WTC11 (cell line): ENCODE results near the gene LPP. TPM values are rescaled to one million over a fixed set of nuclear protein-coding genes. Genes with fewer than 3 reads are reported as not detected.

Experiments
- ATAC-seq: fragments of 200-7000 bp; cut with Tn5 transposase; 2 replicates; pipeline ENCODE4 v1.10.0; 2021; ENCODE audit warnings: mild to moderate bottlenecking, moderate library complexity
- CTCF ChIA-PET: fragments of 300-600 bp; sonication (Branson Sonifier 250); formaldehyde crosslinking; loops from one replicate; lab custom pipeline; 2021; ENCODE audit warnings: antibody characterized with exemption; lab: Charles Lee
- POLR2A ChIA-PET: fragments of 350-600 bp; sonication (Branson Sonifier 250); formaldehyde crosslinking; loops from one replicate; lab custom pipeline; 2021; ENCODE audit warnings: antibody characterized with exemption; lab: Charles Lee
- DNase-seq: peaks from one replicate; pipeline ENCODE4 v3.0.0; 2021; ENCODE audit warnings: low spot score
- H3K27ac Mint-ChIP-seq: 2 replicates; pipeline ENCODE4 v1.8.0; 2021; ENCODE audit warnings: mixed read lengths
- H3K27me3 Mint-ChIP-seq: 2 replicates; pipeline ENCODE4 v1.8.0; 2021; ENCODE audit warnings: low read depth, mild to moderate bottlenecking, moderate library complexity, mixed read lengths
- H3K36me3 Mint-ChIP-seq: 2 replicates; pipeline ENCODE4 v1.8.0; 2021; ENCODE audit warnings: mixed read lengths
- H3K4me1 Mint-ChIP-seq: 2 replicates; pipeline ENCODE4 v1.8.0; 2022; ENCODE audit warnings: mixed read lengths
- H3K4me3 Mint-ChIP-seq: 2 replicates; pipeline ENCODE4 v1.8.0; 2021; ENCODE audit warnings: mild to moderate bottlenecking, moderate library complexity, mixed read lengths
- H3K9me3 Mint-ChIP-seq: 2 replicates; pipeline ENCODE4 v1.8.0; 2021; ENCODE audit warnings: mixed read lengths
- ELF4 ChIP-seq: sonication (generic); formaldehyde crosslinking; IDR thresholded peaks from 2 replicates; pipeline ENCODE4 v1.8.1; 2022; ENCODE audit warnings: low read depth, mild to moderate bottlenecking, moderate library complexity, missing genetic modification reagents
- FOXK1 ChIP-seq: sonication (generic); formaldehyde crosslinking; IDR thresholded peaks from 2 replicates; pipeline ENCODE4 v1.8.0; 2022; ENCODE audit warnings: mild to moderate bottlenecking, moderate library complexity, missing genetic modification reagents
- FOXP1 ChIP-seq: sonication (generic); formaldehyde crosslinking; IDR thresholded peaks from 2 replicates; pipeline ENCODE4 v1.8.0; 2022; ENCODE audit warnings: missing genetic modification reagents, mild to moderate bottlenecking, moderate library complexity, borderline replicate concordance
- GTF2I ChIP-seq: fragments of 250-450 bp; sonication (Bioruptor Pico); conservative IDR thresholded peaks from 2 replicates; pipeline ENCODE4 v1.4.0; 2021; ENCODE audit warnings: mild to moderate bottlenecking
- HMGA2 ChIP-seq: fragments of 250-450 bp; sonication (Bioruptor Pico); IDR thresholded peaks from 2 replicates; pipeline ENCODE4 v1.4.0; 2021; ENCODE audit warnings: mild to moderate bottlenecking, moderate library complexity
- IRF2 ChIP-seq: sonication (generic); formaldehyde crosslinking; IDR thresholded peaks from 2 replicates; pipeline ENCODE4 v1.8.0; 2022; ENCODE audit warnings: low read depth, missing genetic modification reagents, borderline replicate concordance
- KAT7 ChIP-seq: sonication (generic); formaldehyde crosslinking; IDR thresholded peaks from 2 replicates; pipeline ENCODE4 v1.8.1; 2023; ENCODE audit warnings: missing genetic modification reagents, mild to moderate bottlenecking, borderline replicate concordance
- NFE2L1 ChIP-seq: sonication (generic); formaldehyde crosslinking; IDR thresholded peaks from 2 replicates; pipeline ENCODE4 v1.8.1; 2023; ENCODE audit warnings: missing genetic modification reagents
- NFYB ChIP-seq: sonication (generic); formaldehyde crosslinking; conservative IDR thresholded peaks from 2 replicates; pipeline ENCODE4 v1.8.0; 2022; ENCODE audit warnings: low read depth, missing genetic modification reagents
- SMAD3 ChIP-seq: sonication (generic); formaldehyde crosslinking; IDR thresholded peaks from 2 replicates; pipeline ENCODE4 v1.8.0; 2022; ENCODE audit warnings: missing genetic modification reagents, mild to moderate bottlenecking, borderline replicate concordance
- SOX15 ChIP-seq: fragments of 250-450 bp; sonication (Bioruptor Pico); IDR thresholded peaks from 2 replicates; pipeline ENCODE4 v1.9.0; 2021; ENCODE audit warnings: mild to moderate bottlenecking
- SP1 ChIP-seq: sonication (generic); formaldehyde crosslinking; conservative IDR thresholded peaks from 2 replicates; pipeline ENCODE4 v1.8.1; 2022; ENCODE audit warnings: missing genetic modification reagents
- TEAD1 ChIP-seq: sonication (generic); formaldehyde crosslinking; IDR thresholded peaks from 2 replicates; pipeline ENCODE4 v1.8.0; 2022; ENCODE audit warnings: mild to moderate bottlenecking, missing genetic modification reagents
- ZNF263 ChIP-seq: sonication (generic); formaldehyde crosslinking; IDR thresholded peaks from 2 replicates; pipeline ENCODE4 v1.8.1; 2022; ENCODE audit warnings: low read depth, mild to moderate bottlenecking, moderate library complexity, missing genetic modification reagents
- ZNF317 ChIP-seq: sonication (generic); formaldehyde crosslinking; IDR thresholded peaks from 2 replicates; pipeline ENCODE4 v1.8.1; 2023; ENCODE audit warnings: low read depth, mild to moderate bottlenecking, moderate library complexity, missing genetic modification reagents, borderline replicate concordance
- total RNA-seq: library from RNA; stranded (reverse); gene quantifications from 3 replicates; pipeline ENCODE4 v1.2.3, GENCODE V29; 2021
- TF ChIP-seq, protein P1 (sequence below): fragments of 250-450 bp; sonication (Bioruptor Pico); conservative IDR thresholded peaks from 2 replicates; pipeline ENCODE4 v1.9.0; 2021; ENCODE audit warnings: mild to moderate bottlenecking
- TF ChIP-seq, protein P2 (sequence below): sonication (generic); formaldehyde crosslinking; IDR thresholded peaks from 2 replicates; pipeline ENCODE4 v1.8.1; 2023; ENCODE audit warnings: mild to moderate bottlenecking, missing genetic modification reagents
- TF ChIP-seq, protein P3 (sequence below): sonication (generic); formaldehyde crosslinking; IDR thresholded peaks from 2 replicates; pipeline ENCODE4 v1.8.0; 2023; ENCODE audit warnings: mild to moderate bottlenecking, missing genetic modification reagents
- TF ChIP-seq, protein P4 (sequence below): sonication (generic); formaldehyde crosslinking; IDR thresholded peaks from 2 replicates; pipeline ENCODE4 v1.8.1; 2022; ENCODE audit warnings: low read depth, mild to moderate bottlenecking, moderate library complexity, missing genetic modification reagents, borderline replicate concordance
- TF ChIP-seq, protein P5 (sequence below): sonication (generic); formaldehyde crosslinking; IDR thresholded peaks from 2 replicates; pipeline ENCODE4 v1.8.1; 2023; ENCODE audit warnings: mild to moderate bottlenecking, missing genetic modification reagents, moderate library complexity

The LPP gene
- total RNA-seq, 1 experiment from 2014 or later, result 49.6 TPM

DNA sequence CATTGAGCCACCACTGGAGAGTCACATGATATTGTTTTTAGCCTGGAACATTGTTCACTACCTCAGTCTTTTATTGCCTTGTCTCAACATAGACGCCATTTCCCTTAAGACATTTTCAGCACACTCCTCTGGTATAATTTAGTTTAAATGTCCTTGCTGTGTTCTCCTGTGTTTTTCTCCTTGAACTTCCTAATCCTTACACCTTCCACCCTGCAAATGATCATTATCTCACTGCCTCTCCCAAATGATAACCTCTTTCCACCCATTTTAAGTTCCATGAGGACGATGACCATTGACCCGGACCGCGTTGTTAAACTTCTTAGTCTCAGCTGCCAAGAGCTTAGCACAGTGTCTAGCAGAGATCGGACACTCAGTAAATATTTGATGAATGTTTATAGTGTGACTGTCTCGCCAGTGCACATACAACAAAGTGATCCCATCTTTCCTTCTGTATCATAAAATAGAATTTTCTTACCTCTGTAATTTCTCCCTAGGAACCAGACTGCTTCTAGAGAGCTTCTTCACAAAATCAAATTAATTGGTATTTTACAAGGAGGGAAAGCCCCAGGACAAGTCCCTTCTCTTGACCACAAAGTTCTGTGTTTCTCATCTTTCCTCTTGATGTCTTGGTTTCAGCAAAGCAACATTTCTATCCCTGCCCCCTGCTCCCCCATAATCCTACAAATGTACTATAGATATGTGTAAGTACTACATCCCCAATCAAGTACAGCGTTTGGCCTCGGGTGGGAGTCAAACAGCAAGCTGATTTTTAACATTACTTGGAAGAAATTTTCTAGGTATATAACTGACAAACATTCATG is 429.6 kb downstream of the LPP start:
- ChIA-PET POLR2A (interaction anchor here (0.8 to 0.9 kb wide), 2 partner anchors 10 to 116 kb away, joined by 3 to 4 read pairs; no protein-coding TSS in a partner anchor), CTCF (interaction anchor here (1.4 to 2.6 kb wide), 4 partner anchors 10 to 845 kb away, joined by 3 to 13 read pairs (median 8); no protein-coding TSS in a partner anchor)
- Mint-ChIP-seq H3K4me1 (no peaks in the 10 kb centered on the region; the same call in 1 of the 2 replicates), H3K9me3 (no peaks in the 10 kb centered on the region), H3K4me3 (no peak overlapping the region), H3K27ac (no peak overlapping the region)
- ATAC-seq, result no peak
- no peak for DNase-seq
- TF ChIP-seq NFYB (no peak), FOXK1 (no peak), ZNF263 (CRISPR knock-in tag) (no peak), HMGA2 (no peak), SMAD3 (CRISPR knock-in tag) (no peak), KAT7 (CRISPR knock-in tag) (no peak), SP1 (CRISPR knock-in tag) (no peak), FOXP1 (CRISPR knock-in tag) (no peak), IRF2 (no peak)
- TF ChIP-seq, protein P1, sequence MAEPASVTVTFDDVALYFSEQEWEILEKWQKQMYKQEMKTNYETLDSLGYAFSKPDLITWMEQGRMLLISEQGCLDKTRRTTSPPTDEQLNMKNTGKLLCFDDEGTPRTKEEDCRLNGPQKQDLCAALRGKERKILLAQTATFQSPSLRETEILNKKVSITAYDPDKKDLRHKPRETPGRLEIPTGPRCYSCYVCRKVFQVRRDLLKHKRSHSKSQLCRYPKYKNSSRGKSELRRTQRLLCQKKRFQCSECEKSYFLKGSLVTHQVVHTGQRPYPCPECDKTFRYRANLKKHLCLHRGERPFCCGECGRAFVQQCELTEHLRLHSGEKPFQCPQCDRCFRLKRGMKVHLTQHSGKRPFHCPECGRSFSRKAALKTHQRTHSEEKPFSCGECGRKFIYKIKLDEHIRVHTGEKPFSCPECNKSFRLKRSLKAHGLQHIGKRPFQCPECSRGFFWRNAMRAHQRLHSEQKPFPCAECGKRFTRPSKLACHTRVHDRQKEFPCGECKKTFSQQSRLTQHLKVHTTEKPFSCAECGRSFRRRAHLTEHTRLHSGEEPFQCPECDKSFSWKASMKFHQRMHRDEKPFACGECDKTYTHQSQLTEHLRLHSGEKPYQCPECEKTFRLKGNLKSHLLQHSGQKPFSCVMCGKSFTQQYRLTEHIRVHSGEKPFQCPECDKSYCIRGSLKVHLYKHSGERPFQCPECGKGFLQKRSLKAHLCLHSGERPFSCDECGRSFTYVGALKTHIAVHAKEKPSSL (CRISPR knock-in tag), result no peak
- TF ChIP-seq, protein P2, sequence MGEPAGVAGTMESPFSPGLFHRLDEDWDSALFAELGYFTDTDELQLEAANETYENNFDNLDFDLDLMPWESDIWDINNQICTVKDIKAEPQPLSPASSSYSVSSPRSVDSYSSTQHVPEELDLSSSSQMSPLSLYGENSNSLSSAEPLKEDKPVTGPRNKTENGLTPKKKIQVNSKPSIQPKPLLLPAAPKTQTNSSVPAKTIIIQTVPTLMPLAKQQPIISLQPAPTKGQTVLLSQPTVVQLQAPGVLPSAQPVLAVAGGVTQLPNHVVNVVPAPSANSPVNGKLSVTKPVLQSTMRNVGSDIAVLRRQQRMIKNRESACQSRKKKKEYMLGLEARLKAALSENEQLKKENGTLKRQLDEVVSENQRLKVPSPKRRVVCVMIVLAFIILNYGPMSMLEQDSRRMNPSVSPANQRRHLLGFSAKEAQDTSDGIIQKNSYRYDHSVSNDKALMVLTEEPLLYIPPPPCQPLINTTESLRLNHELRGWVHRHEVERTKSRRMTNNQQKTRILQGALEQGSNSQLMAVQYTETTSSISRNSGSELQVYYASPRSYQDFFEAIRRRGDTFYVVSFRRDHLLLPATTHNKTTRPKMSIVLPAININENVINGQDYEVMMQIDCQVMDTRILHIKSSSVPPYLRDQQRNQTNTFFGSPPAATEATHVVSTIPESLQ (CRISPR knock-in tag), result no peak
- TF ChIP-seq, protein P3, sequence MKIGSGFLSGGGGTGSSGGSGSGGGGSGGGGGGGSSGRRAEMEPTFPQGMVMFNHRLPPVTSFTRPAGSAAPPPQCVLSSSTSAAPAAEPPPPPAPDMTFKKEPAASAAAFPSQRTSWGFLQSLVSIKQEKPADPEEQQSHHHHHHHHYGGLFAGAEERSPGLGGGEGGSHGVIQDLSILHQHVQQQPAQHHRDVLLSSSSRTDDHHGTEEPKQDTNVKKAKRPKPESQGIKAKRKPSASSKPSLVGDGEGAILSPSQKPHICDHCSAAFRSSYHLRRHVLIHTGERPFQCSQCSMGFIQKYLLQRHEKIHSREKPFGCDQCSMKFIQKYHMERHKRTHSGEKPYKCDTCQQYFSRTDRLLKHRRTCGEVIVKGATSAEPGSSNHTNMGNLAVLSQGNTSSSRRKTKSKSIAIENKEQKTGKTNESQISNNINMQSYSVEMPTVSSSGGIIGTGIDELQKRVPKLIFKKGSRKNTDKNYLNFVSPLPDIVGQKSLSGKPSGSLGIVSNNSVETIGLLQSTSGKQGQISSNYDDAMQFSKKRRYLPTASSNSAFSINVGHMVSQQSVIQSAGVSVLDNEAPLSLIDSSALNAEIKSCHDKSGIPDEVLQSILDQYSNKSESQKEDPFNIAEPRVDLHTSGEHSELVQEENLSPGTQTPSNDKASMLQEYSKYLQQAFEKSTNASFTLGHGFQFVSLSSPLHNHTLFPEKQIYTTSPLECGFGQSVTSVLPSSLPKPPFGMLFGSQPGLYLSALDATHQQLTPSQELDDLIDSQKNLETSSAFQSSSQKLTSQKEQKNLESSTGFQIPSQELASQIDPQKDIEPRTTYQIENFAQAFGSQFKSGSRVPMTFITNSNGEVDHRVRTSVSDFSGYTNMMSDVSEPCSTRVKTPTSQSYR (CRISPR knock-in tag), result no peak
- TF ChIP-seq, protein P4, sequence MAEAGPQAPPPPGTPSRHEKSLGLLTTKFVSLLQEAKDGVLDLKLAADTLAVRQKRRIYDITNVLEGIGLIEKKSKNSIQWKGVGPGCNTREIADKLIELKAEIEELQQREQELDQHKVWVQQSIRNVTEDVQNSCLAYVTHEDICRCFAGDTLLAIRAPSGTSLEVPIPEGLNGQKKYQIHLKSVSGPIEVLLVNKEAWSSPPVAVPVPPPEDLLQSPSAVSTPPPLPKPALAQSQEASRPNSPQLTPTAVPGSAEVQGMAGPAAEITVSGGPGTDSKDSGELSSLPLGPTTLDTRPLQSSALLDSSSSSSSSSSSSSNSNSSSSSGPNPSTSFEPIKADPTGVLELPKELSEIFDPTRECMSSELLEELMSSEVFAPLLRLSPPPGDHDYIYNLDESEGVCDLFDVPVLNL (CRISPR knock-in tag), result no peak
- TF ChIP-seq, all 79 proteins: peak for 0
- H3K27me3 Mint-ChIP-seq, result no peaks in the 10 kb centered on the region
- no peaks in the 10 kb centered on the region for H3K36me3 Mint-ChIP-seq

DNA sequence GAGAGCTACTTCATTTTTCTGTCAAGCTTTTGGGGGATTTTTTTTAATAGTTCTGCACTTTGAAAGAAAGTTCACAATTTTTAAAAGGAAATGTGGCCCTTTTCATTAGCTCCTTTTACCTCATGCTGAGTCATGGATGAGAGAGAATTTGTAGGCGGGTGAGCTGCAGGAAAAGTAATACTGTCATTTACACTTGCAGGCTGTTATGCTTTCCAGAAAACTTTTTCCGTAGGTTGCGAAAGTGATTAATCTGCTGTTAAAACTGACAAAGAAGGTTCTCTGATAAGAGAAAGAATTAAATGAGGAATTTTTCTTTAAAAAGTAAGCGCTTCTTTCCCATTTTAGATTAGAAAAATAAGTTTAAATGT is 430.2 kb downstream of the LPP start:
- POLR2A ChIA-PET, result interaction anchor here (0.8 to 0.9 kb wide), 2 partner anchors 10 to 117 kb away, joined by 3 to 4 read pairs; no protein-coding TSS in a partner anchor
- ATAC-seq (no peak), DNase-seq (no peak)
- no peaks in the 10 kb centered on the region for H3K36me3 Mint-ChIP-seq
- no peaks in the 10 kb centered on the region for H3K27me3 Mint-ChIP-seq
- CTCF ChIA-PET, result interaction anchor here (1.4 to 2.6 kb wide), 4 partner anchors 11 to 846 kb away, joined by 3 to 13 read pairs (median 8); no protein-coding TSS in a partner anchor
- no peaks in the 10 kb centered on the region; the same call in 1 of the 2 replicates for H3K4me1 Mint-ChIP-seq
- no peaks in the 10 kb centered on the region for H3K9me3 Mint-ChIP-seq
- no peak overlapping the region for H3K4me3 Mint-ChIP-seq
- no peak overlapping the region for H3K27ac Mint-ChIP-seq
- TF ChIP-seq GTF2I (no peak), ZNF317 (CRISPR knock-in tag) (no peak), TEAD1 (CRISPR knock-in tag) (no peak), NFE2L1 (CRISPR knock-in tag) (no peak), SOX15 (CRISPR knock-in tag) (no peak), KAT7 (CRISPR knock-in tag) (no peak), ELF4 (CRISPR knock-in tag) (no peak)
- TF ChIP-seq, protein P5, sequence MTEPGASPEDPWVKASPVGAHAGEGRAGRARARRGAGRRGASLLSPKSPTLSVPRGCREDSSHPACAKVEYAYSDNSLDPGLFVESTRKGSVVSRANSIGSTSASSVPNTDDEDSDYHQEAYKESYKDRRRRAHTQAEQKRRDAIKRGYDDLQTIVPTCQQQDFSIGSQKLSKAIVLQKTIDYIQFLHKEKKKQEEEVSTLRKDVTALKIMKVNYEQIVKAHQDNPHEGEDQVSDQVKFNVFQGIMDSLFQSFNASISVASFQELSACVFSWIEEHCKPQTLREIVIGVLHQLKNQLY (CRISPR knock-in tag), result no peak
